Trophoblast cell (in vitro differentiated cells and primary cell): ENCODE results near the gene KLK4. TPM values are rescaled to one million over a fixed set of nuclear protein-coding genes. Genes with fewer than 3 reads are reported as not detected.

ENCODE experiments used
- DNase-seq, 2 donors: peaks; one replicate each; pipeline ENCODE4 v3.0.0-alpha.2; 2016
- H2AFZ ChIP-seq: 2 replicates; pipeline ENCODE4 v1.6.1; 2013; ENCODE audit warnings: low read length, moderate library complexity, mild to moderate bottlenecking; ENCODE audit not compliant: insufficient read depth, poor library complexity
- H2AK5ac ChIP-seq: 2 replicates; pipeline ENCODE4 v1.6.1; 2013; ENCODE audit warnings: mild to moderate bottlenecking, low read length
- H2BK120ac ChIP-seq: 2 replicates; pipeline ENCODE4 v1.6.1; 2013; ENCODE audit warnings: low read length, mild to moderate bottlenecking, moderate library complexity; ENCODE audit not compliant: insufficient read depth, poor library complexity
- H2BK12ac ChIP-seq: 2 replicates; pipeline ENCODE4 v1.6.1; 2013; ENCODE audit warnings: mild to moderate bottlenecking, low read length, moderate library complexity
- H2BK5ac ChIP-seq: 2 replicates; pipeline ENCODE4 v1.6.1; 2013; ENCODE audit warnings: low read length, low read depth, moderate library complexity, mild to moderate bottlenecking; ENCODE audit not compliant: poor library complexity
- H3K14ac ChIP-seq: 2 replicates; pipeline ENCODE4 v1.6.1; 2013; ENCODE audit warnings: mild to moderate bottlenecking, low read length
- H3K18ac ChIP-seq: 2 replicates; pipeline ENCODE4 v1.6.1; 2013; ENCODE audit warnings: mild to moderate bottlenecking, low read length
- H3K23ac ChIP-seq: 2 replicates; pipeline ENCODE4 v1.6.1; 2013; ENCODE audit warnings: low read length
- H3K27ac ChIP-seq: 2 replicates; pipeline ENCODE4 v1.5.1; 2013; ENCODE audit warnings: low read depth, mild to moderate bottlenecking, inconsistent platforms, low read length, moderate library complexity
- H3K27me3 ChIP-seq: 2 replicates; pipeline ENCODE4 v1.6.1; 2013; ENCODE audit warnings: inconsistent platforms, mild to moderate bottlenecking, low read length, moderate library complexity; ENCODE audit not compliant: insufficient read depth
- H3K36me3 ChIP-seq, 2 experiments: 1 replicate in 1 of 2; 2 replicates in 1 of 2; pipeline ENCODE4 v1.6.1; 2013; ENCODE audit warnings: low read length in 2 of 2, mild to moderate bottlenecking in 2 of 2, moderate library complexity in 1 of 2; ENCODE audit not compliant: insufficient read depth in 2 of 2, control insufficient read depth in 1 of 2
- H3K4ac ChIP-seq: 2 replicates; pipeline ENCODE4 v1.6.1; 2013; ENCODE audit warnings: low read depth, mild to moderate bottlenecking, low read length, moderate library complexity
- H3K4me1 ChIP-seq, 2 experiments: 1 replicate in 1 of 2; 2 replicates in 1 of 2; pipeline ENCODE4 v1.6.1; 2013; ENCODE audit warnings: low read length in 2 of 2, mild to moderate bottlenecking in 2 of 2, moderate library complexity in 1 of 2; ENCODE audit not compliant: insufficient read depth in 2 of 2, control insufficient read depth in 1 of 2
- H3K4me2 ChIP-seq: 2 replicates; pipeline ENCODE4 v1.6.1; 2013; ENCODE audit warnings: inconsistent platforms, mild to moderate bottlenecking, low read length, moderate library complexity
- H3K4me3 ChIP-seq: 2 replicates; pipeline ENCODE4 v1.5.1; 2013; ENCODE audit warnings: mild to moderate bottlenecking, low read depth, low read length, inconsistent platforms
- H3K79me1 ChIP-seq: one replicate; pipeline ENCODE4 v1.6.1; 2013; ENCODE audit warnings: low read length
- H3K79me2 ChIP-seq: 2 replicates; pipeline ENCODE4 v1.6.1; 2013; ENCODE audit warnings: low read length, mild to moderate bottlenecking; ENCODE audit not compliant: control insufficient read depth, insufficient read depth, poor library complexity
- H3K9ac ChIP-seq: 2 replicates; pipeline ENCODE4 v1.6.1; 2013; ENCODE audit warnings: mild to moderate bottlenecking, low read length
- H3K9me3 ChIP-seq: 2 replicates; pipeline ENCODE4 v1.6.1; 2013; ENCODE audit warnings: low read depth, mild to moderate bottlenecking, control low read depth, inconsistent platforms, low read length; ENCODE audit not compliant: insufficient read depth
- H4K12ac ChIP-seq: 2 replicates; pipeline ENCODE4 v1.6.1; 2013; ENCODE audit warnings: low read depth, mild to moderate bottlenecking, low read length, moderate library complexity
- H4K8ac ChIP-seq: 2 replicates; pipeline ENCODE4 v1.6.1; 2013; ENCODE audit warnings: low read depth, mild to moderate bottlenecking, low read length, moderate library complexity
- H4K91ac ChIP-seq: one replicate; pipeline ENCODE4 v1.6.1; 2013; ENCODE audit warnings: low read depth, mild to moderate bottlenecking, low read length, moderate library complexity
- WGBS: extraction: QIAGEN DNeasy Blood & Tissue Kit; methylation state at CpG from one replicate; pipeline ENCODE4 v1.1.7; 2013; ENCODE audit warnings: missing lambda C conversion rate; ENCODE audit not compliant: insufficient read length, insufficient coverage; ENCODE audit errors: extremely low coverage; 5-methylcytosine and 5-hydroxymethylcytosine counted together
- polyA plus RNA-seq: library from polyadenylated mRNA; stranded (reverse); fragments of 200-250 nt; gene quantifications from 2 replicates; pipeline ENCODE4 v1.2.3, GENCODE V29; 2013

KLK4 gene, protein sequence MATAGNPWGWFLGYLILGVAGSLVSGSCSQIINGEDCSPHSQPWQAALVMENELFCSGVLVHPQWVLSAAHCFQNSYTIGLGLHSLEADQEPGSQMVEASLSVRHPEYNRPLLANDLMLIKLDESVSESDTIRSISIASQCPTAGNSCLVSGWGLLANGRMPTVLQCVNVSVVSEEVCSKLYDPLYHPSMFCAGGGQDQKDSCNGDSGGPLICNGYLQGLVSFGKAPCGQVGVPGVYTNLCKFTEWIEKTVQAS
- polyA plus RNA-seq, result 0.24 and 0.30 TPM in 2 replicates

DNA sequence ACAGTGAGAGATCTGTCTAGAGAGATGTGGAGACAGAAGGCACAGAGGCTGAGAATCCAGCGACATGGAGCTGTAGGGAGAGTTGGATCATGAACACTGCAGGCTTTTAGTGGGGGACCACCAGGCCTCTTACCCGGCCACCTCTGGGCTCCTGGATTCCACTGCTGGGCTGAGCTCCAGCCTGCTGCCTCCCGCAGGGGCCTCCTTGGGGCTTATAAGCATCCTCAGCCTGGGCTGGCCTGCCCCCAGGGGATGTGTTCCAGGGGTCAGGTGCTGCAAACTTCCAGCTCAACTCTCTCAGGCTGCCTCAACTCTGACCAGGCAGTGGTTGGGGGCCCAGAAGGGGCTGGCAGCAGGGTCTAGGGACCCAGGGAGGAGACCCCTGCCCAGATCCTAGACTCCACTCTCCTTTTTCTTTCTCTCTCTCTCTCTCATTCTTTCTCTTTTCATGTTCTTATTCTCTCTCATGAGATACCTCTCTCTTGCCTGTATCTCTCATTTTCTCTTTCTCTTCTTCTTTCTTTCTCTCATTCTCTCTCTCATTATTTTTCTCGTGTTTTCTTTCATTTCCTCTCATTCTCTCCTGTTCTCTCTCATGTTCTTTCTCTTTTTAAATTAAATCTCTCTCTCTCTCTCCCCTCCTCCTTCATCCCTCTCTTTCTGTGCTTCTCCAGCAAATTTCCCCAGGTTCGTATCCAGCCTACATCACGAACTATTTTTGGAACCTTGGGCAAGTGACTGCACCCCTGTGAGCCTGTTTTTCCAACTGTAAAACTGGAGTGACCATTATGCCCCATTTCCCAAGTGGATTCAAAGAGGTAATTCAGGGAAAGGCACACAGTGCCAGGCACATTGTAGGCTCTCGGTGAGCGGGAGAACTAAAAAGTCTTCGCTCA is at the start of gene KLK4:
Gene KLK4 (minus strand): TSS at position 190 of the 896 bp plus-strand sequence. CDS start 657 bp downstream, outside the sequence.
- no peak within 1 kb of the TSS for H3K4me2 ChIP-seq
- peaks cover 23% of the 10 kb centered on the region for H3K27me3 ChIP-seq
- H2BK5ac ChIP-seq, result no peak within 1 kb of the TSS
- WGBS, result 100% methylated on average over 1 of the region's 9 CpGs
- no peaks in the 10 kb centered on the region for H3K79me2 ChIP-seq
- H3K27ac ChIP-seq, result no peak within 1 kb of the TSS
- H4K12ac ChIP-seq, result no peak within 1 kb of the TSS
- H3K14ac ChIP-seq, result no peak within 1 kb of the TSS
- peaks cover 14% of the 10 kb centered on the region for H3K9me3 ChIP-seq
- H3K4me3 ChIP-seq, result no peak within 1 kb of the TSS
- no peak for DNase-seq
- H3K23ac ChIP-seq, result no peak within 1 kb of the TSS
- H4K8ac ChIP-seq, result no peak within 1 kb of the TSS
- H2AFZ ChIP-seq, result no peak within 1 kb of the TSS
- no peaks in the 10 kb centered on the region for H3K79me1 ChIP-seq
- H3K18ac ChIP-seq, result no peak within 1 kb of the TSS
- H4K91ac ChIP-seq, result no peak within 1 kb of the TSS
- H2BK12ac ChIP-seq, result no peak within 1 kb of the TSS
- H3K4me1 ChIP-seq, result peaks cover 0 to 4% of the 10 kb centered on the region in 2 experiments
- no peak within 1 kb of the TSS for H3K4ac ChIP-seq
- no peak within 1 kb of the TSS for H2BK120ac ChIP-seq
- H3K36me3 ChIP-seq, result no peaks in the 10 kb centered on the region
- H2AK5ac ChIP-seq, result no peak within 1 kb of the TSS
- no peak within 1 kb of the TSS for H3K9ac ChIP-seq

DNA sequence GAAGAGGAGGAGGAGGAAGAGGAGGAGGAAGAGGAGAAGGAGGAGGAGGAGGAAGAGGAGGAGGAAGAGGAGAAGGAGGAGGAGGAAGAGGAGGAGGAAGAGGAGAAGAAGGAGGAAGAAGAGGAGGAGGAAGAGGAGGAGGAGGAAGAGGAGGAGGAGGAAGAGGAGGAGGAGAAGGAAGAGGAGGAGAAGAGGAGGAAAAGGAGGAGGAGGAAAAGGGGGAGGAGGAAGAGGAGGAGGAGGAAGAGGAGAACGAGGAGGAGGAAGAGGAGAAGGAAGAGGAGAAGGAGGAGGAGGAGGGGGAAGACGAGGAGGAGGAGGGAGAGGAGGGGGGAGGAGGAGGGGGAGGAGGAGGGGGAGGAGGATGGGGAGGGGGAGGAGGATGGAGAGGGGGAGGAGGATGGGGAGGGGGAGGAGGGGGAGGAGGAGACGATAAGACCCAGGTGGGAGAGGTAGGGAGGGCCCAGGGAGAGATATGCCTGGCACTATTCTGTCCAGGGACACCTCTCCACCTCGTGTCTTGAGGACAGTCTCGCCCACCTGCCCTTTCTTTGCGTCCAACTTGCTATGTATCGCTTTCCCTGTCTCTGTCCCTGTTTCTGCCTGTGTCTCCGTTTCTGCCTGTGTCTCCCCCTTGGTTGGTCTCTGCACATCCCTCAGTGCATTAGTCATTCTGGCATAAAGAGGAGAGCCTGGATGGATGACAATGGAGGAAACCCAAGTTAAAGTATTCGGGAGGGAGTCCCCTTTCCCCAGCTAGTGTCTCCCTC is 48.7 kb upstream of the KLK4 start:
- no peak overlapping the region for H2BK5ac ChIP-seq
- H3K4me1 ChIP-seq, result no peaks in the 10 kb centered on the region
- H4K91ac ChIP-seq, result no peak overlapping the region
- H3K23ac ChIP-seq, result no peak overlapping the region
- no peak overlapping the region for H4K12ac ChIP-seq
- H3K79me1 ChIP-seq, result no peaks in the 10 kb centered on the region
- H3K14ac ChIP-seq, result no peak overlapping the region
- peaks cover 0 to 2% of the 10 kb centered on the region in 2 experiments for H3K36me3 ChIP-seq
- no CpG with 5 or more reads among the region's 9 CpGs for WGBS
- H2AK5ac ChIP-seq, result no peak overlapping the region
- no peaks in the 10 kb centered on the region for H3K79me2 ChIP-seq
- H2AFZ ChIP-seq, result no peak overlapping the region
- no peak overlapping the region for H2BK12ac ChIP-seq
- DNase-seq, result no peak
- H3K18ac ChIP-seq, result no peak overlapping the region
- no peak overlapping the region for H3K27ac ChIP-seq
- no peak overlapping the region for H3K4me2 ChIP-seq
- no peak overlapping the region for H3K4me3 ChIP-seq
- H3K27me3 ChIP-seq, result no peaks in the 10 kb centered on the region
- H4K8ac ChIP-seq, result no peak overlapping the region
- H2BK120ac ChIP-seq, result no peak overlapping the region
- H3K9ac ChIP-seq, result no peak overlapping the region
- no peaks in the 10 kb centered on the region for H3K9me3 ChIP-seq
- no peak overlapping the region for H3K4ac ChIP-seq

DNA sequence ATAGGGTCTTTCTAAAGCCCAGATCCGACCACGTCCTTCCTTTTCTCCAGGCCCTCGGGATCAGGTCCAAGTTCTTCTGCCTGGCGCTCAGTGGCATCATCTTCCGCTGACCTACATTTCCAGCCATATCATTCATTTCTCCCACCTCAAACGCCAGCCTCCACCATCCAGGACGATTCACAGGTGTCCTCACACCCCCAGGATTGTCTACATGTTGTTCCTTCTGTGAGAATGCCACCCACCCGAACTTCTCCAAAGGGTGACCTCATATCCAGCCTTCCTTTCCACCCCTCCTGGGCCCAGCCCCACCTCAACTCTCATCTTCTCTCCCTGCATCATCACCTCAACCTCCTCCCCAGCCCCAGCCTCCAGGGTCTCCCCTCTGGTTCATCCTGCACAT is 46.4 kb upstream of the KLK4 start:
- H2AK5ac ChIP-seq, result no peak overlapping the region
- no peak overlapping the region for H3K9ac ChIP-seq
- H3K4me2 ChIP-seq, result no peak overlapping the region
- H3K4ac ChIP-seq, result no peak overlapping the region
- H2BK12ac ChIP-seq, result no peak overlapping the region
- no peak overlapping the region for H4K12ac ChIP-seq
- H3K9me3 ChIP-seq, result no peaks in the 10 kb centered on the region
- no peak overlapping the region for H3K14ac ChIP-seq
- no peak overlapping the region for H3K27ac ChIP-seq
- DNase-seq, result no peak
- no peak overlapping the region for H4K91ac ChIP-seq
- H3K4me3 ChIP-seq, result no peak overlapping the region
- no peak overlapping the region for H2BK120ac ChIP-seq
- H3K4me1 ChIP-seq, result no peaks in the 10 kb centered on the region
- H3K18ac ChIP-seq, result no peak overlapping the region
- no peak overlapping the region for H3K23ac ChIP-seq
- H4K8ac ChIP-seq, result no peak overlapping the region
- no peak overlapping the region for H2AFZ ChIP-seq
- no peaks in the 10 kb centered on the region for H3K36me3 ChIP-seq
- no peaks in the 10 kb centered on the region for H3K79me2 ChIP-seq
- WGBS, result no CpG with 5 or more reads among the region's 8 CpGs
- H2BK5ac ChIP-seq, result no peak overlapping the region
- H3K27me3 ChIP-seq, result no peaks in the 10 kb centered on the region
- no peaks in the 10 kb centered on the region for H3K79me1 ChIP-seq

DNA sequence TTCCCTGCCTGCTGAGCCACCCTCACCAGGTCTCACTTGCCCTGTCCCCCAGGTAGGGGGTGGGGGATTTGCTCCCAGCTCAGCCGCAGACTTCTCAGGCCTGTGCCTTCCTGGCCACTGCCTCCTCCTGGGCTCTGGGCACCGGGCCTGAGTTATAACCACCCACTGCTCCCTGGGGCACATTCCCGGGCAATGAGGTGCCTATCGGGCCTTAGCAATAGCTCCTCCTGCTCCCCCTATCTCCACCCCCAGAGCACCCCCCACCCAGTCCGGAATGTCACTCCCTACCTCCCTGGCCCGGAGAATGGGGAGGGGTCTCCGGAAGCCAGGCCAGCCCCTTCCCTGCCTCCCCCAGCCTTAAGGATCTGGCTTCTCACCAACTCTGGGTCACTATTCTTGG is 41.7 kb upstream of the KLK4 start, which contains the start of gene KLK5:
Gene KLK5 (minus strand): TSS at position 129 of the 400 bp plus-strand sequence. CDS start 381 bp downstream, outside the sequence.
- no peak within 1 kb of the TSS for H3K18ac ChIP-seq
- no peak within 1 kb of the TSS for H3K4me3 ChIP-seq
- H3K27me3 ChIP-seq, result no peaks in the 10 kb centered on the region
- H3K4me2 ChIP-seq, result no peak within 1 kb of the TSS
- H3K79me2 ChIP-seq, result no peaks in the 10 kb centered on the region
- no peak within 1 kb of the TSS for H2AFZ ChIP-seq
- no peak within 1 kb of the TSS for H2AK5ac ChIP-seq
- H3K14ac ChIP-seq, result no peak within 1 kb of the TSS
- no peak within 1 kb of the TSS for H2BK120ac ChIP-seq
- H2BK12ac ChIP-seq, result no peak within 1 kb of the TSS
- no peaks in the 10 kb centered on the region for H3K79me1 ChIP-seq
- no CpG with 5 or more reads among the region's 7 CpGs for WGBS
- H4K91ac ChIP-seq, result no peak within 1 kb of the TSS
- no peaks in the 10 kb centered on the region for H3K36me3 ChIP-seq
- H3K23ac ChIP-seq, result no peak within 1 kb of the TSS
- H3K4me1 ChIP-seq, result no peaks in the 10 kb centered on the region
- H3K4ac ChIP-seq, result no peak within 1 kb of the TSS
- no peak within 1 kb of the TSS for H4K8ac ChIP-seq
- no peak within 1 kb of the TSS for H3K9ac ChIP-seq
- no peak for DNase-seq
- peaks cover 6% of the 10 kb centered on the region for H3K9me3 ChIP-seq
- H3K27ac ChIP-seq, result no peak within 1 kb of the TSS
- H4K12ac ChIP-seq, result no peak within 1 kb of the TSS
- no peak within 1 kb of the TSS for H2BK5ac ChIP-seq
